Neural cell (in vitro differentiated cells): Measurements from ENCODE around the gene CES5A.

ENCODE experiments used
- CTCF ChIP-seq: fragments of 450-650 bp; IDR thresholded peaks from 2 replicates; pipeline ENCODE4 v1.5.1; 2014; ENCODE audit warnings: antibody characterized with exemption, mild to moderate bottlenecking, moderate library complexity; ENCODE audit not compliant: poor library complexity, severe bottlenecking
- EP300 ChIP-seq: fragments of 450-650 bp; conservative IDR thresholded peaks from 2 replicates; pipeline ENCODE4 v1.6.1; 2014; ENCODE audit warnings: antibody characterized with exemption, mild to moderate bottlenecking, moderate library complexity; ENCODE audit not compliant: poor library complexity, severe bottlenecking
- EZH2 ChIP-seq: fragments of 200-600, 300-800 bp; shearing (Covaris generic), sonication (generic); IDR thresholded peaks from 2 replicates; pipeline ENCODE4 v1.6.1; 2014; ENCODE audit warnings: antibody characterized with exemption, low read length, borderline replicate concordance, mild to moderate bottlenecking; ENCODE audit not compliant: insufficient read depth, poor library complexity, severe bottlenecking
- MXI1 ChIP-seq: fragments of 450-650 bp; conservative IDR thresholded peaks from 2 replicates; pipeline ENCODE4 v1.6.1; 2014; ENCODE audit warnings: antibody characterized with exemption, mild to moderate bottlenecking; ENCODE audit not compliant: poor library complexity, severe bottlenecking
- POLR2AphosphoS5 ChIP-seq: IDR thresholded peaks from 2 replicates; pipeline ENCODE4 v1.6.1; 2012
- RAD21 ChIP-seq: fragments of 450-650 bp; conservative IDR thresholded peaks from 2 replicates; pipeline ENCODE4 v1.6.1; 2014; ENCODE audit warnings: antibody characterized with exemption, mild to moderate bottlenecking, moderate library complexity
- TAF1 ChIP-seq: IDR thresholded peaks from 2 replicates; pipeline ENCODE4 v1.6.1; 2012; ENCODE audit warnings: low read depth

GRCh38 chr16:55835581-55835980, 39.6 kb downstream of the CES5A start:
- TF ChIP-seq CTCF = no peak
- TF ChIP-seq TAF1 = no peak
- no peak for TF ChIP-seq MXI1
- no peak for TF ChIP-seq EZH2
- TF ChIP-seq RAD21 = no peak
- no peak for TF ChIP-seq POLR2AphosphoS5
- no peak for TF ChIP-seq EP300
